T-helper 17 cell (primary cell): Measurements from ENCODE around the gene CNIH1. TPM values are rescaled to one million over a fixed set of nuclear protein-coding genes. Genes with fewer than 3 reads are reported as not detected.
"Not testable (repeated sequence)": the region's sequence is repeated elsewhere in the genome, so short reads cannot be mapped to it uniquely, and the experiment has no call there.

ENCODE experiments used
- ATAC-seq: fragments of 150-1000 bp; cut with Tn5 transposase; 2 replicates; pipeline ENCODE4 v1.10.0; 2021; ENCODE audit warnings: mild to moderate bottlenecking, moderate library complexity
- DNase-seq, 3 donors: peaks; one replicate each; pipeline versions ENCODE4 v3.0.0 to v3.0.0-alpha.2; 2020 to 2021
- H3K9me3 ChIP-seq: one replicate; pipeline ENCODE4 v1.7.0; 2013; ENCODE audit warnings: low read length, mild to moderate bottlenecking; ENCODE audit not compliant: control insufficient read depth, poor library complexity, severe bottlenecking
- H3K27ac Mint-ChIP-seq: one replicate; pipeline ENCODE4 v1.8.0; 2022; ENCODE audit warnings: mild to moderate bottlenecking, moderate library complexity, mixed read lengths
- H3K27me3 Mint-ChIP-seq: one replicate; pipeline ENCODE4 v1.8.0; 2022; ENCODE audit warnings: mixed read lengths
- H3K36me3 Mint-ChIP-seq: one replicate; pipeline ENCODE4 v1.8.0; 2022; ENCODE audit warnings: low read depth, mixed read lengths
- H3K4me1 Mint-ChIP-seq: one replicate; pipeline ENCODE4 v1.8.0; 2022; ENCODE audit warnings: mild to moderate bottlenecking, mixed read lengths
- H3K4me3 Mint-ChIP-seq: one replicate; pipeline ENCODE4 v1.8.0; 2022; ENCODE audit warnings: mild to moderate bottlenecking, moderate library complexity, mixed read lengths
- total RNA-seq, 4 donors: library from RNA in 2 of 4; stranded (reverse) in 2 of 4; gene quantifications; one replicate each; pipeline ENCODE4 v1.2.3 and lab custom pipeline; 2022 to 2026

The CNIH1 gene
- total RNA-seq, 2 donors from 2014 or later, result 46.8 to 48.3 TPM

DNA sequence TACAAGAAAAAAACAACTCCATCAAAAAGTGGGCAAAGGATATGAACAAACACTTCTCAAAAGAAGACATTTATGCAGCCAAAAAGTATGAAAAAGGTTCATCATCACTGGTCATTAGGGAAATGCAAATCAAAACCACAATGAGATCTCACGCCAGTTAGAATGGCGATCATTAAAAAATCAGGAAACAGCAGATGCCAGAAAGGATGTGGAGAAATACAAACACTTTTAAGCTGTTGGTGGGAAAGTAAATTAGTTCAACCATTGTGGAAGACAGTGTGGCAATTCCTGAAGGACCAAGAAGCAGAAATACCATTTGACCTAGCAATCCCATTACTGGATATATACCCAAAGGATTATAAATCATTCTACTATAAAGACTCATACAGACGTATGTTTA, 60.6 kb downstream of the CNIH1 start:
- H3K4me1 Mint-ChIP-seq, DNase-seq, ATAC-seq, H3K27ac Mint-ChIP-seq, H3K4me3 Mint-ChIP-seq, H3K36me3 Mint-ChIP-seq, H3K9me3 ChIP-seq: not testable (repeated sequence)
- H3K27me3 Mint-ChIP-seq, result peaks cover 25% of the 10 kb centered on the region

DNA sequence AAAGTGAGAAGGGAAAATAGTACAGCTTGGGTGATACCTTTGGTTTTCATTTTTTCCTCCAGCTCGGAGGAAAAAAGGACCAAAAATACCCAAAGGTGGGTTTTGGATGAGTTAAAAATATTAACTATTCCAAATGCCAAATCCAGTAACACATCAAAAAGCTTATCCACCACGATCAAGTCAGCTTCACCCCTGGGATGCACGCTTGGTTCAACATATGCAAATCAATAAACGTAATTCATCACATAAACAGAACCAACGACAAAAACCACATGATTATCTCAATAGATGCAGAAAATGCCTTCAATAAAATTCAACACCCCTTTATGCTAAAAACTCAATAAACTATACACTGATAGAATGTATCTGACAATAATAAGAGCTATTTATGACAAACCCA, 62.3 kb downstream of the CNIH1 start:
- not testable (repeated sequence) for DNase-seq, ATAC-seq, H3K4me3 Mint-ChIP-seq, H3K9me3 ChIP-seq, H3K4me1 Mint-ChIP-seq, H3K36me3 Mint-ChIP-seq, H3K27ac Mint-ChIP-seq
- peaks cover 26% of the 10 kb centered on the region for H3K27me3 Mint-ChIP-seq

DNA sequence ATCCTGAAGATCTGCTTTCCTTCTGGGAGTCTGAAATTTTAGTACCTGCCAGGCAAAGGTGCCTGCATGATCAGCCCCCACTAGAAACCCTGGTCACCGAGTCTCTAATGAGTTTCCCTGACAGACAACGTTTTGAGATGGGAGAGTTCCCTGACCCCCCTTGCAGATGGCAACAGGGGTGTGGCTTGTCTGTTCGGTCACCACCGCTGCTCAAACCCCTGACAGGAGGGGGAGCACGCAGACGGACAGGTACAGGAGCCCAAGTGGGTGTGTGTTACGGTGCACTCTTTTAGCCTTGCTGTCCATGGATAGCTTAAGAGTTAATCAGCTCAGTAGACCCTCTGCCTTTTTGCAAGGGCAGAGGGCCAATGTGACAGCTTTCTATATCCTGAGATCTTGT, 63.7 kb downstream of the CNIH1 start:
- no peak overlapping the region for H3K4me3 Mint-ChIP-seq
- no peaks in the 10 kb centered on the region for H3K9me3 ChIP-seq
- DNase-seq (no peak), ATAC-seq (no peak)
- peaks cover 6% of the 10 kb centered on the region for H3K4me1 Mint-ChIP-seq
- H3K36me3 Mint-ChIP-seq, result no peaks in the 10 kb centered on the region
- no peak overlapping the region for H3K27ac Mint-ChIP-seq
- H3K27me3 Mint-ChIP-seq, result peaks cover 26% of the 10 kb centered on the region

DNA sequence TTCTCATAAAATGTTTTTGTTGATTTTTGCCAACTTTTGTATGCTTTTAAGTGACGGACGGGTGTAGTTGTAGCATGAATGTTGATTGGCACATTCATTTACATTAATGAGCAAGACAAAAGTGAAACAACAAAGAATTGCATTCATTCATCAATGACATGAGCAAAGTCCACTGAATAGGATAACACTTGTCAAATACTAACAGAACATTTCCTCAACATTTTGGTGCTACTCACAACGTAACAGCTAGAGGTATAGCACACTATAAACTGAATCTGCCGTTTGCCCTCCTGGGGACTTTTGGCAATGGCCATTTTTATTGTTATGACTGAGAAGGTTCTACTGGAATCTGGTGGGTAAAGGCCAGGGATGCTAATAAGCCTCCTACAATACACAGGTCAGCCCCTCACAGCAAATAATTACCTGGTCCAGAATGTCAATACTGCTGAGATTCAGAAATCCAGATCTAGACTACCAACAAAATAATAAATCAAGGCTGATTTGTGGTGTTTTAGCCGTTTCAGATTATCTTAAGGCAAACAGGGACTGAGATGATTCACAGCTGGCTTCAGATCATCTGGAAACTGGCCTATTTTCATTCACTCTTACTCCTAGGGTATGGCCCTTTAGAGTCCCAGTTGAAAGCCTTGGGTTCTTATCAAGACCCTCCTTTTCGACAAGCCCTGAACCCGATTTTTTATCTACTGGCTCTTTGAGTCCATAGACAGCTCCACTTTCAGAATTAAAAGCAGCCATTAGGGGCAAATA, 66.9 kb downstream of the CNIH1 start:
- H3K4me1 Mint-ChIP-seq, result peaks cover 10% of the 10 kb centered on the region
- no peak overlapping the region for H3K27ac Mint-ChIP-seq
- ATAC-seq, result no peak

More for the DNA sequence above, 66.9 kb downstream of the CNIH1 start:
- H3K4me3 Mint-ChIP-seq, result no peak overlapping the region
- DNase-seq, result no peak
- no peaks in the 10 kb centered on the region for H3K9me3 ChIP-seq
- no peaks in the 10 kb centered on the region for H3K36me3 Mint-ChIP-seq
- peaks cover 34% of the 10 kb centered on the region for H3K27me3 Mint-ChIP-seq

Other genes starting within 250 kb of the CNIH1 start
- gene CDKN3, start 44.4 kb downstream of the CNIH1 start, total RNA-seq, result 1 to 10 TPM; 1.1 to 1.5 TPM
- 10 to 100 TPM; 25.4 to 42.5 TPM for gene GMFB, start 47.6 kb upstream of the CNIH1 start, total RNA-seq
- gene CGRRF1, start 68.5 kb upstream of the CNIH1 start, total RNA-seq, result 10 to 100 TPM; 28.3 to 35.8 TPM
- 1 to 10 TPM; 6.5 to 6.9 TPM for gene SAMD4A, start 125.8 kb upstream of the CNIH1 start, total RNA-seq